MCF 10A (cell line): ENCODE data around the gene ENC1. TPM values are rescaled to one million over a fixed set of nuclear protein-coding genes. Genes with fewer than 3 reads are reported as not detected.

Experiments
- BruUV-seq: library from RNA; stranded (reverse); fragments of 400-500 nt; replicated peaks from 2 replicates; lab custom pipeline; 2021; lab: Mats Ljungman, UMichigan
- CTCF ChIA-PET: fragments of 300-600 bp; sonication (Branson Sonifier 250); formaldehyde crosslinking; extraction: SDS; loops from one replicate; lab custom pipeline; 2021; ENCODE audit warnings: antibody characterized with exemption, inconsistent platforms; lab: Yijun Ruan, JAX
- POLR2A ChIA-PET: fragments of 300-600, 350-650 bp; sonication (Branson Sonifier 250); formaldehyde crosslinking; extraction: SDS; loops from one replicate; lab custom pipeline; 2020; ENCODE audit warnings: antibody characterized with exemption, inconsistent platforms; lab: Yijun Ruan, JAX
- DNase-seq: peaks from one replicate; pipeline ENCODE4 v3.0.0-alpha.2; 2018; ENCODE audit not compliant: unreplicated experiment
- H3K27ac Mint-ChIP-seq: one replicate; pipeline ENCODE4 v1.8.0; 2022; ENCODE audit warnings: mild to moderate bottlenecking, low read depth, mixed read lengths; ENCODE audit not compliant: unreplicated experiment
- H3K27me3 Mint-ChIP-seq: one replicate; pipeline ENCODE4 v1.8.0; 2022; ENCODE audit warnings: mixed read lengths; ENCODE audit not compliant: insufficient read depth, unreplicated experiment
- H3K36me3 Mint-ChIP-seq: one replicate; pipeline ENCODE4 v1.8.0; 2022; ENCODE audit warnings: mild to moderate bottlenecking, moderate library complexity, mixed read lengths; ENCODE audit not compliant: insufficient read depth, unreplicated experiment
- H3K4me1 Mint-ChIP-seq: one replicate; pipeline ENCODE4 v1.8.0; 2022; ENCODE audit warnings: mixed read lengths; ENCODE audit not compliant: insufficient read depth, unreplicated experiment
- H3K4me3 Mint-ChIP-seq: one replicate; pipeline ENCODE4 v1.8.0; 2022; ENCODE audit warnings: mild to moderate bottlenecking, moderate library complexity, mixed read lengths; ENCODE audit not compliant: unreplicated experiment
- H3K9me3 Mint-ChIP-seq: one replicate; pipeline ENCODE4 v1.8.0; 2022; ENCODE audit warnings: mixed read lengths; ENCODE audit not compliant: unreplicated experiment
- CTCF ChIP-seq: fragments of 200-600 bp; IDR thresholded peaks from one replicate; pipeline ENCODE4 v1.8.0; 2022; ENCODE audit warnings: antibody characterized with exemption, mild to moderate bottlenecking; ENCODE audit not compliant: unreplicated experiment
- intact Hi-C: fragments of 100-400 bp; cut with micrococcal nuclease; formaldehyde crosslinking; loops from 2 replicates; pipeline ENCODE4 v1.14.1; 2022
- total RNA-seq: library from RNA; stranded (reverse); gene quantifications from 2 replicates; pipeline ENCODE4 v1.2.3, GENCODE V29; 2022

ENC1 gene
- total RNA-seq, 1 experiment from 2014 or later = 12.9 TPM

- intact Hi-C loops = loop anchor here (2.0 kb wide), 1 partner anchor 388 kb away; no protein-coding TSS in a partner anchor
- Mint-ChIP-seq H3K27ac (peak overlapping the region; percentile 90), H3K36me3 (peaks cover 15% of the 10 kb centered on the region), H3K27me3 (no peaks in the 10 kb centered on the region), H3K9me3 (no peaks in the 10 kb centered on the region), H3K4me3 (peak overlapping the region; percentile 87), H3K4me1 (peaks cover 48% of the 10 kb centered on the region)
- POLR2A ChIA-PET = interaction anchor here (0.9 to 5.2 kb wide), 19 partner anchors 8 to 700 kb away, joined by 3 to 55 read pairs (median 7); partner anchors contain the start of genes GFM2 and NSA2
- TSS peak; percentile 34 for BruUV-seq
- CTCF ChIA-PET = interaction anchor here (0.6 to 11.0 kb wide), 12 partner anchors 10 to 824 kb away, joined by 3 to 102 read pairs (median 4); no protein-coding TSS in a partner anchor
- no peak for TF ChIP-seq CTCF
- peak; percentile 53 for DNase-seq
Measured at GRCh38 chr5:74638970-74639806, 1.3 kb downstream of the ENC1 start.

DNA sequence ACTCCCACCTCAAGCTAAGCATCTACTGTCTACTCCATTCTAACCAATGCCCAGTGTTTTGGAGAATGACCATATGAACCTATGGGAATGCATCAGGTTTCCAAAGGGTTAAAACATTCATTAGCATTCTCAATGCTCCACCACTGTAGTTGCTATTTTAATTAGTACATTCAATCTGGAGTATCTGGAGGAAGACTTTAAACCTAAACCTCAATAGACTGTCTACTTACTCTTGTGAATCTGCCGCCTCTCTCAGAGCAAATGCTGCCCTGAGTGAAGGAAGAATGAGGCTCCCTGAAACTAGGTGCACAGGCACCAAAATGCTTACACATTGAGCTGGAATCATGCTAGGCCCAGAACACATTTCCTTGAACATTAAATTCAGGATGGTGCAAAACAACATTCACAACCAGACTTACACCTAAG, 2.0 kb downstream of the ENC1 start:
- ChIA-PET POLR2A (interaction anchor here (0.6 to 3.0 kb wide), 15 partner anchors 7 to 700 kb away, joined by 3 to 22 read pairs (median 4); no protein-coding TSS in a partner anchor), CTCF (interaction anchor here (0.6 to 11.0 kb wide), 5 partner anchors 12 to 736 kb away, joined by 3 to 102 read pairs (median 3); no protein-coding TSS in a partner anchor)
- H3K9me3 Mint-ChIP-seq = no peaks in the 10 kb centered on the region
- BruUV-seq = no TSS peak
- intact Hi-C loops = loop anchor here (2.0 kb wide), 1 partner anchor 388 kb away; no protein-coding TSS in a partner anchor
- H3K36me3 Mint-ChIP-seq = peaks cover 21% of the 10 kb centered on the region
- peaks cover 48% of the 10 kb centered on the region for H3K4me1 Mint-ChIP-seq
- TF ChIP-seq CTCF = no peak
- no peaks in the 10 kb centered on the region for H3K27me3 Mint-ChIP-seq
- peak overlapping the region; percentile 90 for H3K27ac Mint-ChIP-seq
- peak overlapping the region; percentile 87 for H3K4me3 Mint-ChIP-seq
- peak; percentile 35 for DNase-seq

GRCh38 chr5:74636552-74636951, 4.0 kb downstream of the ENC1 start:
- peaks cover 21% of the 10 kb centered on the region for H3K36me3 Mint-ChIP-seq
- TF ChIP-seq CTCF = no peak
- no peak overlapping the region for H3K4me3 Mint-ChIP-seq
- H3K9me3 Mint-ChIP-seq = no peaks in the 10 kb centered on the region
- no peak overlapping the region for H3K27ac Mint-ChIP-seq
- POLR2A ChIA-PET = no interaction called here
- BruUV-seq = no TSS peak
- peaks cover 40% of the 10 kb centered on the region for H3K4me1 Mint-ChIP-seq
- intact Hi-C loops = no loop called here
- no peaks in the 10 kb centered on the region for H3K27me3 Mint-ChIP-seq
- CTCF ChIA-PET = interaction anchor here (0.7 to 11.0 kb wide), 3 partner anchors 13 to 734 kb away, joined by 3 to 102 read pairs (median 3); no protein-coding TSS in a partner anchor
- DNase-seq = no peak

- no peak for TF ChIP-seq CTCF
- no TSS peak for BruUV-seq
- no peaks in the 10 kb centered on the region for H3K9me3 Mint-ChIP-seq
- no peak for DNase-seq
- no peak overlapping the region for H3K27ac Mint-ChIP-seq
- ChIA-PET POLR2A (no interaction called here), CTCF (interaction anchor here (0.7 kb wide), 1 partner anchor 437 kb away, joined by 3 read pairs; no protein-coding TSS in a partner anchor)
- no peak overlapping the region for H3K4me3 Mint-ChIP-seq
- H3K36me3 Mint-ChIP-seq = peaks cover 21% of the 10 kb centered on the region
- H3K27me3 Mint-ChIP-seq = no peaks in the 10 kb centered on the region
- H3K4me1 Mint-ChIP-seq = peaks cover 40% of the 10 kb centered on the region
- intact Hi-C loops = no loop called here
Measured at GRCh38 chr5:74636149-74636548, 4.4 kb downstream of the ENC1 start.
